NCI-H1105 treated with DMSO at 0.1 percent for 48 hours (cell line): ENCODE measurements around the gene PIGQ.

ENCODE experiments used
- DNase-seq: peaks from one replicate; lab custom pipeline; 2025; lab: John Stamatoyannopoulos, UW

The PIGQ gene

DNA sequence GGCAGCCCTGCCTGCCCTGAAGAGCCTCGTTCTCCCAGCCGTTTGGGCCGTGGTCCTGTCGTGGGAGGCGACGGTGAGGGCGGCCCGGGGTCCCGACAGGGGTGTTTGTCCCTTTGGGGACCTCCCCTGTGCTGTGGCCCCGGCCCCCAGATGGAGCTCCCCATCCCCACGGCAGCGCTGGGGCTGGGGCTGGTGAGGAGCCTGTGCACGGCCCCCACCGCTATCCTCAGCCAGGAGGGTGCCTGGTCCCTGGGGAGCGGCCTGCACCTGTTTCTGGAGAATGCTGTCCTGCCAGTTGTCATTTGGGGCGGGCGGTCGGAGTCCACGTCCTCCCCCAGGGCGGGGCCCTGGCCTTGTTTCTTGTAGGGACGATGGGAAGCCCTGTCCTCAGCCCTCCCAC lies 35.6 kb upstream of the PIGQ start:
- DNase-seq: no peak

DNA sequence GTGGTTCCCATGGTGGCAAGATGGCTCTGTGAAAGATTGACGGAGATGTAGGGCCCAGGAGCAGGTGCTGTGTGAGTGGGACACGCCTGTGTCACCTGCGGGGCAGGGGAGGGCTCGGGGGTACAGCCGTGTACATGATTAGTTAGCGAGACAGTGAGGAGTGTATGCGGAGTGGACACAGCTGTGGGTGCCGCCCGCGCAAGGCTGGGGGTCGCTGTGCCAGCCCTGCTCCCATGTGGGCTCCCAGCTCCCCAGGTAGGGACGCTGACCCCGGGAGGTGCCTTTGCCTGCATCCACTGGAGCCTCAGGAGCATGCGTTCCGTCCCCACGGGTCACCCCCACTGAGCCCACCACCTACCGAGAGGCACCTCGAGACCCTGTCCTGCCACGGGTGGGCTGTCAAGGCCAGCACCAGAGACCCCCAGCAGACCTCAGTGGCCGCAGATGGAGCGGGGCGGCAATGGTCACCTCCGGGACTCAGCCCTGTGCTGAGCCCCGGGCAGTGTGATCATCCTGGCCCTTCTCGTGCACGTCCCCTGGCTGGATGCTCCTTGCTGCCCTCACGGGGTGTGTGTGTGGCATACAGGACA lies 34.8 kb upstream of the PIGQ start:
- no peak for DNase-seq

DNA sequence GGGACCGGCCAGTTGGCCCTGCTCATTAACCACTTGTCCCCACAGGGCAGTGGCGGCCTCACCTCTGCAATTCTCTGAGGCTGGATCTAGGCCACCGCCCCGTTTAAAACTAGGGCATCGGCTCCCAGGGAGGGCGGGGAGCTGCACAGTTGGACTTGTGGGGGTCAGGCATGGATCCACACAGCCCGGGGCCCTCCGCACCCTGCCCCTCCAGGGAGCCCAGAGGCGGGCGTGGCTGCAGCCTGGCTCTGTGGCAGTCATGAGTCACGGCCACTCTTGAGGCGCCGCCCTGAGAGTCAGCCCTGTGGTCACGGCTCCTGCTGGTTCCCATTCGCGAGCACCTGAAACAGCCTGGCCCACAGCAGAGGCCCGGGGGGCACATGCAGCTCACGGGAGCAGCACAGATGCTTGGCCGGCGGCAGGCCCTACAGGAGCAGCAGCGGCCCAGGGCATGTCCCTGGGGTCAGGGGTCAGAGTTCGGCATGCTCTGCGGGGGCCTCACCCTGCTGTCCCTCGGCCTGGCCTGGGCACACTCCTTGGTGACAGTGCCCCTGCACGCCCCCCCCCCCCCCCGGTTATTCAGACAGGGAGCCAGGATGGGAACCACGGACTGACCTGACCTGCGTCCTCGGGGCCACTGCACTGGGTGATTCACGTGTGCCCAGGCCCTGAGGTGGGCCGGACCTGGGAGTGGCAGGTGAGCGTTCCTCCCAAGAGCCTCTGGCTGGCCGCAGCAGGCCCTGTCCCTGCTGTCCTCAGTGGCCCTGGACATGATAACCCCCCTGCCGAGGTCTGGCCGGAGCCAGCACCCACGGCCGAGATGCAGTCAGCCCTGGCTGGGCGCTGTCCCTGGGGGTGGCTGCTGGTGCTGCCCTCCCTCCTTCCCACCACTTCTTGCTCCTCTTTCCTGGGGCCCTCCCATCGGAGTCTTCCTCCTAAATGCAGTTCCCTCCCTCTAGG lies 34.0 kb upstream of the PIGQ start:
- no peak for DNase-seq

DNA sequence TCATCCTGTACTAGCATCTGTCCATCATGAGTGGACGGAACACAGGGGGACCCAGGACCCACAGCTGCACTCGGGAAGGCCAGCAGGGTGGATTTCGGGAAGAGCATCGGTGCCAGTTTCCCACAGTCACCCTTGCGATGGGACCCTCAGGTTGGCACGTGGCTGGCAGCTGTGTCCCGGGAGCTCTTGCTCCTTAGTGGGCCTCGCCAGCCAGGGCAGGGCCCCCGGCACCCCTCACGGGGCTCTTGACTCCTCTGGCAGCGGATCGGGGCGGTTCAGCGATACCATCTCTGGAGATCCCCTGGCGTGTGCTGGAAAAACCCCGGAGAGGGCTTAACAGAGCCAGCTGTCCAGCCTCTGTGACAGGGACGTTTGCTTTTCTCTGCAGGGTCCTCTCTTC lies 33.0 kb upstream of the PIGQ start:
- no peak for DNase-seq

DNA sequence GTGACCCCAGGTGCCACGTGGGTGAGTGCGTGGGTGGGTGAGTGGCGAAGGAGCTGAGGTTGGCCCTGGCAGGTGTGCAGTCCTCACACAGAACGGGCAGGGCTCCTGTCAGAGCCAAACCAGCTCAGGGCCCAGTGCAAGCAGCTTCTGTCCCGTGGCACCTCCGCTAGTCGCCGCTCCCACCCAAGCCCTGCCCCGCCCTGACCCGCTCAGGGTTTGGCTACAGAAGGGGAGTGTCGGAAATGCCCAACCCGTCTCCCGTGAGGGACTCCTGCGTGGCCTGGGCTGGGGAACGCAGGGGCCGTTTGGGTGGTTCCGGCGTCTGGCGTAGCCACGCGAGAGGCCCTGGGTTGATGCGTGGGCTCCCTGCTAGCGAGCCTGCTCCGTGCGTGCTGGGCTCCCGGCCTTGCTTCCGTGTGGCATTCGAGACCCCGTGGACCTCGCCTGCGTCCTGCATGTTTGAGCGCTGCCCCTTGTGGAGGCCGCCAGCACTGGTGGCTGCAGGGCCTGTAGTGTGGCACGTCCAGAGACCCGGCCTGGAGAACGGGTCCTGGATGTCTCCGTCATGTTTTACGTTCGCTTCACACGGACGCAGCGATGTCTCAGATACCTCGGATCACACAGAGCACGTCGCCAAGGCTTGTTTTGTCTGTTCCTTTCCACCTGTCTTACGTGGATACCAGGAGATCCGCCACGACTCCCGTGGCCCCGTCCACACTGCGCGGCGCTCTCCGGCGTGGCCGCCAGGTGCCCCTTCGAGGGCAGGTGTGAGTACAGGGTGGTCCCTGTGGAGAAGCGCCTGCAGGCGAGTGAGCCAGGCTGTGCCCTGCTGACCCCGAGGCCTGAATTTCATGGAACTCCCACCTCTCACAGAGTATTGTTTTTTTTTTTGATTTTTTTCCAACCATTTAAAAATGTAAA lies 32.1 kb upstream of the PIGQ start:
- DNase-seq: no peak

DNA sequence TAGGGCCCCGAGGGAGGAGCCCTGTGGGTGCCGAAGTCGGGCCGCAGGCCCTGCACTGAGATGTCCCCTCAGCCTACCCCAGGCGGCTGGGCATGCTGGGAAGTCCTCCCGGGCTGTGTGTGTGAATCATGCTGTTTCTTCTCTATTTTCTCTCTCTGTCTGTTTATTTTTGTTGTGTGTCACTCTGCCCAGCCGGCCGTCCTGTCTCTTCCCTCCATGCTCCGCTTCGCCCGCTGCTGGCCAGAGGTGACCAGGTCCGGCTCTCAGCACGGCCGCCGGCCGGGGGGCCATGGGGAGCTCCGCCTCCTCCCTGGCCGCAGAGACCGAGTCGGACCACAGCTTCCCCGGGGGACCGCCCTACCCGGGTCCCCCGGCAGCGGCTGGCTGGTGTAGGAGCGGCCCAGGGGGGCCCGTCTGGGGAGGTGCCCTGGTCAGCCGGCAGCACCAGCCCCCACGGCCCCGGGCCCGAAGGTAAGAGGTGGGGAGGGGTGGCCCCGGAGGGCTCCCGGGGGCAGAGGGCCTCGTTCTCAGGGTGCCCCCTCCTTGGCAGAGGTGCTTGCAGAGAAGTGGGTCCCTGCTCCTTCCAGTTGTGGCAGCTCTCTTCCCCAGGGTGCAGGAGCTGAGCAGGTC lies 29.8 kb upstream of the PIGQ start:
- DNase-seq: no peak

DNA sequence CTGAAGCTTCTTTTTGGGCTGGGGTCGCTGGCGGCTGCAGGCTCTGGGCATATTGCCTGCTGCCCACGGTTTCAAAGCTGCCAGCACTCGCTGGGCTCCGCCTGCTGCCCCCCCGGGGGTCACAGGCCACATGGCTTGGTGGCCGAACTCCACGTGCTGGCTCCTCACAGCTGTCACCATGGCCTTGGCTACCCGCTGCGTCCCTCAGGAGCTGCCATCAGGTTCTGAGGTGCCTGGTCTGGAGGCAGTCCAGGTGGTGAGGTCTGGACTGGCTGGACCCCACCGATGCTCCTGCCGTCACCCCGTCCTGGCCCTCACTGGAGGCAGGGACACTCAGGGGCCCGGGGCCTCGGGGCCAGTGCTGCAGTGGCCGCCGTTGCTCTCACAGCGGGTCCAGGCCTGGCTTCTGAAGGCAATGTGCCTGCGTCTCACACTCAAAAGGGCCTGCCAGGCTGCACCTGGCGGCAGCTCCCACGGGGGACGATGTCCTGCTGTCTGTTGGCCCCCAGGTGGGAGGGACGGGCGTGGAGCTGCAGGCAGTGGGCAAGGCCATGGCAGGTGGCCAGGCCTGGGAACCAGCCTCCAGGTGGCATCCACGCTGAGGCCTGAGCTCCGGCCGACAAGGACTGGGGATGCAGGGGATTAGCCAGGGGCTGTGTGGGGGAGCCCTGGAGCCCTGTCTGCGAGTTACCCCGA lies 29.0 kb upstream of the PIGQ start:
- no peak for DNase-seq

DNA sequence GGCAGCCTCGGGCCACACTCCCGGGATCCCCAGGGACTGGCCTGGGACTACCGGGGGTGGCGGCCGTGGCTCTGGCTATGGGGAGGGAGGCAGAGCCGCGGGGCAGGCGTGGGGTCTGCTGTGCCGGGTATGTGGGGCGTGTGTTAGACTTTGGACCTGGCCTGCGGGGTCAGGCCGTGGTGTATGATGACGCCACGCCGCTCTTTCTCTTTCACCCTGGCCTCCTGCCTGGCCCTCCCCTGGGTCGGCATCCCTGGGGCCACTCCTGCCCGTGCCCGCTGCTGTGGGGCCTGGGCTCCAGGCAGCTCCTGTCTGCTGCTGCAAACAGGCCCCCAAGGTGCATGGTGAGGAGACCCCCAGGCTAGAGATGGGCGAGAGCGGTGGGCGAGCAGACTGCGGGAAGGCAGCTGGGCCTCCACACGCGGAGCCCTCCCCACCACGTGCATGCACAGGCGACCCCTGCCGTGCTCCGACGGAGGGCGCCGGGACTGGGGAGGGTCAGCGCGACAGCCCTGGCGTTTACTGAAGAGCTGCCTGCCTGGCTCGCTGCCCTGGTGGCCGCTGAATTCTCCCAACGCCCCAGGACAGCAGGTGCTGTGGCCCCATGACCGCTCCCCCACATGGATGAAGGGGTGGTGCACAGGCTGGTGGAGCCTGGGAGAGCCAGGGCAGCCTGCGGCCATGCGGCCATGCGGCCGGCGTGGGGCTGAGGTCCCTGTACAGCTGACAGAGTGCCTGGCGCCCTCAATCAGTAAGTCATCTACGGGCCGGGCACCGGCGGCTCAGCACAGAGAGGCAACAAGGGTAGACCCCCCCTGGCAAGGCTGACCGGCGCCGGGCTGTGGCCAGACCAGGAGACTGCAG lies 26.2 kb upstream of the PIGQ start:
- no peak for DNase-seq

DNA sequence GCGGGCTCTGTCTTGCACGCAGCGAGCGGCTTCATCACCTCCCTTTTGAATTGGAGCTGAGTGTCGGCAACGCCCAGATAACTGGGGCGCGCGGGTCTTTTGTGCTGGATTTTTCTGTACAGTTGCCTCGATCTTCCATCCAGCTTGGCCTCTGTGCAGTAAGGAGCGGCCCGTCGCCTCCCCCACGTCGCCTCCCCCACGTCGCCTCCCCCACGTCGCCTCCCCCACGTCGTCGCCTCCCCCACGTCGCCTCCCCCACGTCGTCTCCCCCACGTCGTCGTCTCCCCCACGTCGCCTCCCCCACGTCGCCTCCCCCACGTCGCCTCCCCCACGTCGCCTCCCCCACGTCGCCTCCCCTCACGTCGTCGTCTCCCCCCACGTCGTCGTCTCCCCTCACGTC lies 25.3 kb upstream of the PIGQ start:
- DNase-seq: no peak

DNA sequence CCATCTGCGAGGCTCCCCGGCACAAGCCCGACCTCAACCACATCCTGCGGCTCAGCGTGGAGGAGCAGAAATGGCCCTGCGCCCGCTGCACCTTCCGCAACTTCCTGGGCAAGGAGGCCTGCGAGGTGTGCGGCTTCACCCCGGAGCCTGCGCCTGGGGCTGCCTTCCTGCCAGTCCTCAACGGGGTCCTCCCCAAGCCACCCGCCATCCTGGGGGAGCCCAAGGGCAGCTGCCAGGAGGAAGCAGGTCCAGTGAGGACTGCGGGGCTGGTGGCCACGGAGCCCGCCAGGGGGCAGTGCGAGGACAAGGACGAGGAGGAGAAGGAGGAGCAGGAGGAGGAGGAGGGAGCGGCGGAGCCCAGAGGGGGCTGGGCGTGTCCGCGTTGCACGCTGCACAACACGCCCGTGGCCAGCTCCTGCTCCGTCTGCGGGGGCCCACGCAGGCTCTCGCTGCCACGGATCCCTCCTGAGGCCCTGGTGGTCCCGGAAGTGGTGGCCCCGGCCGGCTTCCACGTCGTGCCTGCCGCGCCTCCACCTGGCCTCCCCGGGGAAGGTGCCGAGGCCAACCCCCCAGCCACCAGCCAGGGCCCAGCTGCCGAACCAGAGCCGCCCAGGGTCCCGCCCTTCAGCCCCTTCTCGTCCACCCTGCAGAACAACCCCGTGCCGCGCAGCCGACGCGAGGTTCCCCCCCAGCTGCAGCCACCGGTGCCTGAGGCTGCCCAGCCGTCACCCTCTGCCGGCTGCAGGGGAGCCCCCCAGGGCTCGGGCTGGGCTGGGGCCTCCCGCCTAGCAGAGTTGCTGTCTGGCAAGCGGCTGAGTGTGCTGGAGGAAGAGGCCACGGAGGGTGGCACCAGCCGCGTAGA lies 22.6 kb upstream of the PIGQ start:
- DNase-seq: no peak

DNA sequence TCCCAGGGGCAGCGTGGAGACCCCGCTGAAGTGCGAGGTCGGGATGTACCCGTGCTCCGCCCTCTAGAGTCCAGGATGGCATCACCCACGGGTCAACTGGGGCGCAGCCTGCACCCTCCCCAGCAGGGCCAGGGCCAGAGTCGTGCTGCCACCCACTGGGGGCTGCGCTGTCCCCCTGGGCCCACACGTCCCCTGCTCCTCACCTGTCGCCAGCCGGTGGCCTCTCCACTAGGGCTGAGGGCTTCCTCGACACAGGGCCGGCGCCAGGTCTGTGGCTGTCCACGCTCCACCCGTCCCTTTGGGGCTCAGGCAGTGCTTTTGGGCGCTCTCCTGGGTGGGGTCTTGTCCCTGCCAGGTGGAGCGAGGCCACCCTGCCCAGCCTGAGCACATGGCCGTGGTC lies 21.2 kb upstream of the PIGQ start:
- DNase-seq: no peak

DNA sequence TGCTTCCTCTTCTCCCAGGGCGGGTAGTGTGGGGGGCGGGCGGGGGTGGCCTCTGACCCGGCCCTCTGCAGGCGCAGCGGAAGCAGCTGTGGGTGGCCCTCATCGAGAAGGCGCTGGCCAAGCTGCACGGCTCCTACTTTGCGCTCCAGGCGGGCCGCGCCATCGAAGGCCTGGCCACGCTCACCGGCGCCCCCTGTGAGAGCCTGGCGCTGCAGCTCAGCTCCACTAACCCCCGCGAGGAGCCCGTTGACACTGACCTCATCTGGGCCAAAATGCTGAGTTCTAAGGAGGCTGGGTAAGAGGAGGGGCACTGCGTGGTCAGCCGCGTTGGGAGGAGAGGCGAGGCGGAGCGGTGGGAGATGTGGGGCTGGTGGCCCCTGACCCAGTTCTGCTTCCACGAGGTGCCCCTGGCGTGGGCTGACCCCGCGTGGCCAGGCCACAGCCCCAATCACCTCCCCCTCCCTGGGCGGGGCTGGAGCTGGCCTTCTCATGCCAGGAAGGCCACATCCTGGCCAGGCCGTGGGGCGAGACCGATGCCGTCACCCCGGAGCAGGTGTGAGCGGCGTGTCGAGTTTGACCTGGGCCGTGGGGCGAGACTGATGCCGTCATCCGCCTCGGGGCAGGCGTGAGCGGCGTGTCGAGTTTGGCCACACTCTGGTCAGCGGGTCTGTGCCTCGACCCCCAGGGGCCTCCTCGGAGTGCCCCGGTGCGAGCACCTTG lies 20.1 kb upstream of the PIGQ start:
- no peak for DNase-seq

DNA sequence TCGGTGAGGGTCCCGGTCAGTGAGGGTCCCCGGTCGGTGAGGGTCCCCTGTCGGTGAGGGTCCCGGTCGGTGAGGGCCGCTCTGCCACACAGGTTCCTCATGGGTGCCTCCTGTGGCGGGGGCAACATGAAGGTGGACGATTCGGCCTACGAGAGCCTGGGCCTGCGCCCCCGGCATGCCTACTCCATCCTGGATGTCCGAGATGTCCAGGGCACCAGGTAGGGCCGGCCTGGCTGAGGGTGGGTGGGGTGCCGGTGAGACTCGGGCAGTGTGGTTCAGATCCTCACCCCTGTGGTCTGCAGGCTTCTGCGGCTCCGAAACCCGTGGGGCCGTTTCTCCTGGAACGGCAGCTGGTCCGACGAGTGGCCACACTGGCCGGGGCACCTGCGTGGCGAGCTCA lies 18.6 kb upstream of the PIGQ start:
- DNase-seq: no peak

DNA sequence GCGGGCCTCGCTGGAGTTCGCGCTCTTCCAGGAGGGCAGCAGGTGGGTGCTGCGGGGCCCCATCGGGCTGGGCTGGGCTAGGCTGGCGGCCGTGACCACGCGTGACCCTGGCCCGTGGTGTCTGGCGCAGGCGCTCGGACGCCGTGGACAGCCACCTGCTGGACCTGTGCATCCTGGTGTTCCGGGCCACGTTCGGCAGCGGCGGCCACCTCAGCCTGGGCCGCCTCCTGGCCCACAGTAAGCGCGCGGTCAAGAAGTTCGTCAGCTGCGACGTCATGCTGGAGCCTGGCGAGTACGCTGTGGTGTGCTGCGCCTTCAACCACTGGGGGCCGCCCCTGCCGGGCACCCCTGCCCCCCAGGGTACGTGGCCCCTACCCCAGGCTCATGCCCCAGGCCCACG lies 17.6 kb upstream of the PIGQ start:
- no peak for DNase-seq

DNA sequence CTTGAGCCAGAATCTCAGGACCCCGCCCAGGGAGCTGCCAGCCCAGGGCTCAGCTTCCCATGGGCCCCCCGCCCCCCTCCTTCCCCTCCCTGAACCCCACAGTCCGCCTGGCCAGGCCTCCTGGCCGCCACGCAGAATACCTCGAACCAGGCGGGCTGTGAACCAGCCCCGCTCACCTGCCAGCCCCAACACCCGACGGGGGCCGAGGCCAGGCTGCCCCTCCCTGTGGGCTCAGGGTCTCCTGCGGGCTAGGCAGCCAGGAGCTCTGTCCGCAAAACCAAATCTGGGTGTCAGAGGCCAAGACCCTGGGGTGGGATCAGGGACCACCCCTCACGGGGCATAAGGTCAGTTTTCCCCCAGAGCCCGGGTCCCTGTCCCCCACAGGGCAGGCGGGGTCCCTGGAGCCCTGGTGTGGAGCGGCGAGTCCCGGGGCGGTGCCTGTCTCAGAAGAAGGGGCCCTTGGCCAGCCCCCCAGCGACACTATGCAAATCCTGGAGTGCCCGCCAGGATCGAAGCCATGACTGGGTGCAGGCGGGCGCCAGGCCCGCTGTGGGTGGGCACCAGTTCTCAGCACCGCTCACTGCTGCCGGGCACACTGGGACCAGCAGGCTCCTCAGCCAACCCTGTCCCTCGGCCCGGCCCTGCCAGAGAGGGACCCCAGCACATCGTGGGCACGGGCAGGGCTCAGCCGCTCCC lies 16.0 kb upstream of the PIGQ start:
- DNase-seq: no peak

DNA sequence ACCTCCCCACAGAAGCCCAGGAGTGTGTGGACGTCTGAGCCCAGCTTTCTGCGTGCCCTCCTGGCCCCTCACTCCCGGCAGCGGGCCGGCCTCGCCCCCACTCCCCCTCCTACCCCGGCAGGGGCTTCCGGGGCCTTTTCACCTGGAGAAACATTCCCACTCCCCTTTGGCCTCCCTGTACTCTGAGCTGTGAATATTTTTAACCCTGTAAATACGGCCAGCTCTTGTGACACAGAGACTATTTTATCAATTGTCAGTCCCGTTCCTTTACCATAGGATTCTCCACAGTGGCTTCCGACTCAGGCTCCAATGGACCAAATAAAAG lies 15.5 kb upstream of the PIGQ start:
- no peak for DNase-seq

DNA sequence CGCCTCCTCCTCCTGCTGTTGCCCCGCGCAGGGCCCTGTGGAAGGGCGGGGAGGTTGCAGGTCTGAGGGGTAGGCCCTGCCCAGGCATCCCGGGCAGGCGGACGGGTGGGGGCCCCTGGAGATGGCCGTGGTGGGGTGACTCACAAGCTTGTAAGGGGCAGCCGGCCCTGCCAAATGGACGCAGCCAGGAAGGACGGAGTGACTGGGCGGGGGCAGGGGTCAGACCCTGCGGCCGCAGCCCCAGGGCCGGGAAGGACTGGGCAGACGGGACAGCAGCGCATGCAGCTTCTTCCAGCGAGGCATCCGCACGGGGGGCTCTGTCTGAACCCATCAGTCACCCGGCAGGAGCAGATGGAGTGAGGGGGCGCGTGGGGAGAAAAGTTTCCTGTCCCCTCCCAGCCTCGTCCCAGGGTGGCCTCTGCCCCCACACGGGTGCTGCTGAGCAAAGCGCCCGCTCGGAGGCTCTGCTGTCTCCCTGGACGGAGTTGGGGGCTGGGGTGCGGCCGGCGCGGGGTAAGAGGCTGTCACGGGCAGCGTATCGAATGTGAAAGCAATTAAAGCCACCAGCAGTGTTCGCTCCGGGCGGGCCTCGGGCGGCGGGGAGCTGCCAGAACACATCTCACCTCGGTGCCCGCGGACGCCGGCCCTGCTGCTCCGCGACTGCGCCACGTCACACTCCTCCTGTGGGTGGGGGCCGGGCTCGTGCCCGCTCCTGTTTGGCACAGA lies 15.0 kb upstream of the PIGQ start:
- no peak for DNase-seq
